ENCODE results near the gene AK6. TPM values are rescaled to one million over a fixed set of nuclear protein-coding genes. Genes with fewer than 3 reads are reported as not detected.

The AK6 gene
- total and polyA plus RNA-seq, 10 of the 15 experiments (the other 5 are each of a cell fraction or from before 2014, with no cell fraction given): 45.2 to 446 (median 86.6) TPM

DNA sequence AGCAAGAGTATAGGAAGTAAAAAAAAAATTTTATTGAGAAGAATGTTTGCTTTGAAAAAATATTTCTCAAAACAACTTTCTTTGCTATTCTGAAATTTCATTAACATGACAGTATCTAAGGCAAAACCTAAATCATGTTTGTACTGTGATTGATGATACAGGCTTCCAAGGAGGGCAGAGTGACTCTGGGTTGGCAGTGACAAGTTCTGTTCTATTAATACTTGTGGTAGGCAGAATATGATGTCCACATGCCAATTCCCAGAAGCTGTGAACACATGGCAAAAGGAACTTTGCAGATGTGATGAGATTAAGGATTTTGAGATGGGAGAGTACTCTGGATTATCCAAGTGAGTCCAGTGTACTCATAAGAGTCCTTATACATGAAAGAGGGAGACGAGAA lies 53.3 kb downstream of the AK6 start:
- FAIRE-seq (no peak), DNase-seq (ENCODE audit: low read depth, low spot score) (no peak), ATAC-seq (no peak)
- ChIA-PET SMC1A (ENCODE audit: uncharacterized antibody, unreplicated experiment) (interaction anchor here (1.0 kb wide), 1 partner anchor 21 kb away, joined by 5 read pairs; no protein-coding TSS in a partner anchor), RAD21 (ENCODE audit: unreplicated experiment) (no interaction called here), CTCF (interaction anchor here (0.7 kb wide), 1 partner anchor 63 kb away, joined by 3 read pairs; no protein-coding TSS in a partner anchor), POLR2A (interaction anchor here (0.6 kb wide), 1 partner anchor 222 kb away, joined by 3 read pairs; no protein-coding TSS in a partner anchor)
- Histone ChIP-seq H3K27ac (ENCODE audit: control insufficient read depth, insufficient read depth) (no peak overlapping the region), H3K4me2 (ENCODE audit: control insufficient read depth, insufficient read depth) (no peak overlapping the region), H3K36me3 (ENCODE audit: control insufficient read depth in 2 of 2, insufficient read depth in 2 of 2, low read length in 1 of 2) (peaks cover 0 to 6% of the 10 kb centered on the region in 2 experiments; a peak in 2 of 4 replicates), H3K9me3 (replicated peaks; ENCODE audit: control insufficient read depth, insufficient read depth, low read length) (no peaks in the 10 kb centered on the region), H4K20me1 (ENCODE audit: control insufficient read depth, insufficient read depth) (no peaks in the 10 kb centered on the region), H3K4me3 (no peak overlapping the region), H3K4me1 (ENCODE audit: control insufficient read depth, insufficient read depth, low read length) (no peaks in the 10 kb centered on the region), H2AFZ (ENCODE audit: control insufficient read depth, low read depth, low read length) (no peak overlapping the region), H3K79me2 (ENCODE audit: control insufficient read depth, insufficient read depth, low read length) (no peaks in the 10 kb centered on the region), H3K9ac (ENCODE audit: control insufficient read depth, insufficient read depth, low read length) (no peak overlapping the region), H3K27me3 (replicated peaks in 1 of 2; ENCODE audit: control insufficient read depth in 2 of 2, insufficient read depth in 2 of 2, low read length in 1 of 2) (no peaks in the 10 kb centered on the region)
- 100% methylated on average over 1 of the region's 1 CpG for WGBS (ENCODE audit: insufficient coverage, insufficient replicate concordance, low lambda C conversion rate, missing lambda C conversion rate)
- BruUV-seq (replicated peaks): no TSS peak
- no peak for TF ChIP-seq FOXM1 (IDR thresholded peaks at IDR 0.05; ENCODE audit: low read depth, low read length)
- TF ChIP-seq TAF1 (IDR thresholded peaks at IDR 0.05; ENCODE audit: borderline replicate concordance, low read depth, low read length): no peak
- TF ChIP-seq CHD4 (IDR thresholded peaks at IDR 0.05): no peak
- no peak for TF ChIP-seq EP300 (IDR thresholded peaks at IDR 0.05; ENCODE audit: borderline replicate concordance in 1 of 2, control insufficient read depth in 1 of 2, low read depth in 2 of 2, low read length in 2 of 2)
- TF ChIP-seq NBN (IDR thresholded peaks at IDR 0.05): no peak
- no peak for TF ChIP-seq MYB (IDR thresholded peaks at IDR 0.05; ENCODE audit: borderline replicate concordance, low read depth, low read length)
- TF ChIP-seq BACH1 (IDR thresholded peaks at IDR 0.05; ENCODE audit: borderline replicate concordance): no peak
- TF ChIP-seq POLR2AphosphoS5 (IDR thresholded peaks at IDR 0.05; ENCODE audit: low read length): no peak
- TF ChIP-seq JUNB (IDR thresholded peaks at IDR 0.05): no peak
- no peak for TF ChIP-seq ZZZ3 (IDR thresholded peaks at IDR 0.05; ENCODE audit: control insufficient read depth, insufficient read length, low read depth)
- no peak for TF ChIP-seq SRF (IDR thresholded peaks at IDR 0.05; ENCODE audit: low read depth in 2 of 2, low read length in 2 of 2)
- TF ChIP-seq TCF12 (IDR thresholded peaks at IDR 0.05; ENCODE audit: low read depth, low read length): no peak
- TF ChIP-seq POLR2A (IDR thresholded peaks at IDR 0.05; ENCODE audit: low read depth, low read length): no peak
- TF ChIP-seq SMARCA5 (IDR thresholded peaks at IDR 0.05): no peak
- TF ChIP-seq, protein P1, sequence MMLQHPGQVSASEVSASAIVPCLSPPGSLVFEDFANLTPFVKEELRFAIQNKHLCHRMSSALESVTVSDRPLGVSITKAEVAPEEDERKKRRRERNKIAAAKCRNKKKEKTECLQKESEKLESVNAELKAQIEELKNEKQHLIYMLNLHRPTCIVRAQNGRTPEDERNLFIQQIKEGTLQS (IDR thresholded peaks at IDR 0.05; ENCODE audit: borderline replicate concordance, extremely low read depth, low read depth, low read length): no peak
- TF ChIP-seq NFYB (IDR thresholded peaks at IDR 0.05; ENCODE audit: insufficient read depth, low read depth, low read length): no peak
- in situ Hi-C loops (cut with MboI): no loop called here
- intact Hi-C loops (cut with micrococcal nuclease; ENCODE audit: unreplicated experiment): no loop called here

Data from GM12878 (cell line).